GM12865 (cell line): ENCODE results near the gene ZNF44.

Source experiments
- DNase-seq: peaks from one replicate; pipeline ENCODE4 v3.0.0; 2010; ENCODE audit warnings: low read depth
- H3K4me3 ChIP-seq: 2 replicates; pipeline ENCODE4 v1.5.1; 2011; ENCODE audit warnings: mild to moderate bottlenecking, low read depth, low read length, control low read depth
- TF ChIP-seq, protein P1 (sequence below): IDR thresholded peaks from 2 replicates; pipeline ENCODE4 v1.5.1; 2011; ENCODE audit warnings: low read length, control low read depth, low read depth, inconsistent platforms; ENCODE audit not compliant: insufficient read depth; ENCODE audit errors: missing control alignments

The ZNF44 gene

DNA sequence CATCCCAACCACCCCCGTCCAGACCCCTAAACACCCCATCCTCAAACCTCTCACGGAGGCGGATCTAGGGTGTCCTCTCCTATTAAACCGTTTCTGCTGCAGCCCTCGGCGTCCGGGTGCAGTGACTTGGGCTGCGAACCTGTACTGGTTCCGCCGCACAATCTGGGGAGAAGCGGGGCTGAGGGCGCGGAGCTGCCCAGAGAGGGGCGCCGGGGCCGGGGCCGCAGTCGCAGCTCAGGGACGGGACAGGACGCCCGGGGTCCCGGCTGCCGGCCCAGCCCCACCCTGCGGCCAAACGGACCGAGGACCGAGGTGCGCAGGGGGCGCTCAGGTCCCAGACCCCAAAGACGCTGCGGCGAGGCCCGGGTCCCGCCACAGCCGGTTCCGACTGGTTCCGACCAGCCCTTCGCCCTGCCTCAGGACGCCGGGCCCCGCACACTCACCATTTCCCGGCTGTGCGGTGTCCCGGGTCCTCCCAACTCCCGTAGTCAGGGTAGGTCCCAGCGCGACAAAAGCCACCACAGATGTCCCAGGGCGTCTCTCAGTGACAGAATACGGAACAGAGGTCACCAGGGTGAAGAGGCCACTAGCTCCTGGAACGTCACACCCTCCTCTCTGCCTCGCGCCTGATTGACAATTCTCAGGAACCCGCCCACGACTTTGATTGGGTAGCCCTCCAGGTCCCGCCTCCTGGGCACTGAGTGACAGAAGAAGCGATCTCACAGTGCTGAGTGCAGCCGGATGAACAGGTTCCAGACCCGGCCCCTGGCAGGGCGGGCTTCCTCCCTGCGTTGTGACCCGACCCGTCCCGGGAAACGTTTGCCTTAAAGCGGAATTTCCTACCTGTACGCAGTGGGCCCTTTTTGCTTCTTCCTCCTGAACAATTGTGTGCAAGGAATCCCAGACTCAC, at the start of gene ZNF44:
ZNF44 (minus strand) TSS at position 635 of the 910 bp plus-strand sequence; CDS start at position 446, 189 bp downstream.
- TF ChIP-seq, protein P1, sequence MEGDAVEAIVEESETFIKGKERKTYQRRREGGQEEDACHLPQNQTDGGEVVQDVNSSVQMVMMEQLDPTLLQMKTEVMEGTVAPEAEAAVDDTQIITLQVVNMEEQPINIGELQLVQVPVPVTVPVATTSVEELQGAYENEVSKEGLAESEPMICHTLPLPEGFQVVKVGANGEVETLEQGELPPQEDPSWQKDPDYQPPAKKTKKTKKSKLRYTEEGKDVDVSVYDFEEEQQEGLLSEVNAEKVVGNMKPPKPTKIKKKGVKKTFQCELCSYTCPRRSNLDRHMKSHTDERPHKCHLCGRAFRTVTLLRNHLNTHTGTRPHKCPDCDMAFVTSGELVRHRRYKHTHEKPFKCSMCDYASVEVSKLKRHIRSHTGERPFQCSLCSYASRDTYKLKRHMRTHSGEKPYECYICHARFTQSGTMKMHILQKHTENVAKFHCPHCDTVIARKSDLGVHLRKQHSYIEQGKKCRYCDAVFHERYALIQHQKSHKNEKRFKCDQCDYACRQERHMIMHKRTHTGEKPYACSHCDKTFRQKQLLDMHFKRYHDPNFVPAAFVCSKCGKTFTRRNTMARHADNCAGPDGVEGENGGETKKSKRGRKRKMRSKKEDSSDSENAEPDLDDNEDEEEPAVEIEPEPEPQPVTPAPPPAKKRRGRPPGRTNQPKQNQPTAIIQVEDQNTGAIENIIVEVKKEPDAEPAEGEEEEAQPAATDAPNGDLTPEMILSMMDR: no peak
- H3K4me3 ChIP-seq: peak within 1 kb of the TSS; percentile 66
- DNase-seq: peak; percentile 98

DNA sequence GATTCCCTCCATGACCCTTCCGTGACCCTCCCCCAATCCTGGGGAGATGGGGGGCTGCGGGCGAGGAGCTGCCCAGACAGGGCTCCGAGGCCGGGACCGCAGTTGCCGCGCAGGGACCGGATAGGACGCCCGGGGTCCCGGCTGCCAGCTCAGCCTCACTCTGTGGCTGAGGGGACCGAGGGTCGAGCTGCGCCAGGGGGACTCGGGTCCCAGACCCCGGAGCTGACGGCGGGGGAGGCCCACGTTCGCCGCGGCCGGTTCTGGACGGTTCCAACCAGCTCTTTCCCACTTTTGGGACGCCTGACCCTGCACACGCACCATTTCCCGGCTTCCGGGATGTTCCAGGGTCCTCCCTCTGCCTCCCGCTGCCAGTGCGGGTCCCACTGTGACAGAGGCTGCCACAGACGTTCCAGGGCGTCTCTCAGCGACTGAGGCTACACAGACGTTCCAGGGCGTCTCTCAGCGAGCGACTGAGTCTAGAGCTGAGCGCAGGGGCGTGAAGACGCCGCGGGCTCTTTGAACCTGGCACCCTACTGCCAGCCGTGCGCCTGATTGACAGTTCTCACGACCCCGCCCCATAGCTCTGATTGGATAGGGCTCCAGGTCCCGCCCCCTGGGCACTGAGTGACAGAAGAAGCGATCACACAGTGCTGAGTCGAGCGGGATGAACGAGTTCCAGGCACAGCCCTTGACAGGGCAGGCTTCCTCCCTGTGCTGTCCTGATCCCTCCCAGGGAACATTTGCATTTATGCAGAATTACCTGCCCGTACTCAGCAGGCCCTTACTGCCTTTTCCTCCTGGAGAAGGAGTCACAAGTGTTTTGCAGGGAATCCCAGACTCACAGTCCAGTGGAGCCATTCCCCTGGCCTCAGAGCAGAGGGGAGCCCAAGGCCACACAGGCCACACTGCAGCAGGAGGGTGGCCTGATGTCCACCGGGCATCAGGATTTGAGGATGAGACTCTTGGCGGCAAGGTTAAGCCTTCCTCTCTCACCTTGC, 38.8 kb upstream of the ZNF44 start, which contains the start of gene ZNF563:
ZNF563 (minus strand) TSS at position 472 of the 998 bp plus-strand sequence; CDS start at position 321, 151 bp downstream.
- peak; percentile 98 for DNase-seq
- TF ChIP-seq, protein P1: no peak
- H3K4me3 ChIP-seq: peak within 1 kb of the TSS; percentile 70

DNA sequence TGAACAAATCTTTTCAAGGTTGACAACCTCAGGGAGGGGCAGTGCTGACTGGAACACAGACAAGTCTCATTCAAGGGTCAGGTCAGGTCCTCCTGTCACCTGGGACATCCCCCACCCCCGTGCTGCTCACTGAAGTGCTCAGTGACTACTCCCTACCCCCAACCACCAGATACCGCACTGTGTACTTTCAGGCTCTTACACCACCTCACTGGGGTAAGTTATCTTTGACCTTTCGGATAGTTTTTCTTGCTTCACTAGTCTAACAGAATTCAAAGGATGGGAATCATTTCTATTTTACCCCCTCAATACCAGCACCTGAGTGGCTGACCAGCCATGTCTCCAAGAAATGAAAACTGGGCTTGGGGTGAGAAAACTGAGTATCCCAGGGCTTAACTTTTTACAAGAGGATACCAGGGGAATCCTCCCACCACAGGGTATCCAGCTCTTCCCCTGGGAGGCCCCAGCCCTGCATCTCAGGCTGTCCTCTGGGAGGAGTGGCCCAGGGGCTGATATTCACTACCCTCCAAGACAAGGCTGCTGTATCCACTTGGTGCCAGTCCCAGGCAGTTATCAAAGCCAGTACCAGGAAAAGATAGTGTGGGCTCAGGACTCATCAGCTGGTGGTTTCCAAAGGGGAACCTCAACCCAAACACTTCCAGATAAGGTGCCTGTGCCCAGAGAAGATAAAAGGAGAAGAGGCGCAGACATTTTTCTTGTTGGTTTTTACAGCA, 36.7 kb upstream of the ZNF44 start:
- TF ChIP-seq, protein P1: no peak
- DNase-seq: peak; percentile 84

DNA sequence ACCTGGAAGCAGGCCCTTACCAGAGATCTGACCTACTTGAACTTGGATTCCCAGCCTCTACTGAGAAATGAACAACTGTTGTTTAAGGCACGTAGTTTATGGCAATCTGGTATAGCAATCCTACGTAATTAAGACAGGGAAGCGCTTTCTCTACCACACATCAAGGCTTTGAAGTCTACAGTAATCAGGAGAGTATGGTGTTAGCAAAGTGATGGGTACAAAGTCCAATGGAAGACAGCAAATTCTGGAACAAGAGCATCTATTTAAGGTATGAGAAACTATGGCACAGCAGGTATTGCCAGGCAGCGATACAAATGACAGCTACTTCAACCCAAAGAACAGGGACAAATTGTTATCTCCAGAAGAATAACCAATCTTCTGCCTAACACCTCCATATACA, 35.7 kb upstream of the ZNF44 start:
- H3K4me3 ChIP-seq: no peak overlapping the region
- TF ChIP-seq, protein P1: no peak
- no peak for DNase-seq

More for the DNA sequence above, 36.7 kb upstream of the ZNF44 start:
- peak overlapping the region; percentile 5; the same call in 1 of the 2 replicates for H3K4me3 ChIP-seq

DNA sequence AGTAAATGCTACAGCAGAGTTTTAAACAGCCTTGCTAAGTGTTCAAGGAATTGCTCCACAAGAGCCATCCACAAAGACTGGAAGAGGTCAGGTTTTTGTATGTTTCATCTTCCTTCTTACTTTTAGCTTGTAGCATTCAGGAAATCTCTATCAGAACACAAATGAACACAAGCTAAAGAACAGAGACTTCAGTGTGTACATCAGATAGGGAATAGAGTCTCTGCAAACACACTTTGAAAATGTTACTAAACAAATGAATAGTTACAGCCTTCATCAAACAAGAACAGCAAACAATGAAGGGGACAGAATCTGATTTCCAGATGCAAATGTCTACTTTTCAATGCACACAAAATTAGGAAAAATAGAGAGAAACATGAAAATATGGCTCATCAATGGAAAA, 31.0 kb upstream of the ZNF44 start:
- no peak overlapping the region for H3K4me3 ChIP-seq
- TF ChIP-seq, protein P1: no peak
- DNase-seq: no peak

DNA sequence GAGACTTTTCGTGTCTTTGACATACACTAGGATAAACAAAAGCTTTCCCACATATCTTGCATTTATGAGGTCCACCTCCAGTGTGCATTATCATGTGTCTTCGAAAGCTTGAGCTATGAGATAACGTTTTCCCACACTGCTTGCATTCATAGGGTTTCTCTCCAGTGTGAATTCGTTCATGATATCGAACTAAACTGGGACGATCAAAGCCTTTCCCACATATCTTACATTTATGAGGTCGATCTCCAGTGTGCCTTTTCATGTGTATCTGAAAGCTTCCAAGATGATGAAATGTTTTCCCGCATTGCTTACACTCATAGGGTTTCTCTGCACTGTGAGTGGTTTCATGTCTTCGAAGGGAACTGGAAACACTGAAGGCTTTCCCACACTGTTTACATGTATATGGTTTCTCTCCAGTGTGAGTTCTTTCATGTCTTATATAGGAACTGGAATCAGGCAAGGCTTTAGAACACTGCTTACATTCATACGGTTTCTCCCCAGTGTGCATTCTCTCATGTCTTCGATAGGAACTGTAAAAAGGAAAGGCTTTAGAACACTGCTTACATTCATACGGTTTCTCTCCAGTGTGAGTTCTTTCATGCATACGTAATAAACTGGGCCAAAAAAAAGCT, 24.2 kb upstream of the ZNF44 start:
- no peak overlapping the region for H3K4me3 ChIP-seq
- no peak for DNase-seq
- TF ChIP-seq, protein P1: no peak
